Ectodermal cell (in vitro differentiated cells): Measurements from ENCODE around the gene POC1A.
"Not testable (repeated sequence)": the region's sequence is repeated elsewhere in the genome, so short reads cannot be mapped to it uniquely, and the experiment has no call there.

ENCODE experiments used
- H3K27ac ChIP-seq: 2 replicates; pipeline ENCODE4 v1.7.0; 2013; ENCODE audit warnings: mild to moderate bottlenecking, low read depth, low read length; ENCODE audit not compliant: insufficient read depth, poor library complexity, severe bottlenecking
- H3K27me3 ChIP-seq: 2 replicates; pipeline ENCODE4 v1.7.0; 2013; ENCODE audit warnings: mild to moderate bottlenecking, low read length; ENCODE audit not compliant: insufficient read depth, control insufficient read depth, poor library complexity, severe bottlenecking
- H3K36me3 ChIP-seq: one replicate; pipeline ENCODE4 v1.7.0; 2013; ENCODE audit warnings: low read length; ENCODE audit not compliant: control insufficient read depth, insufficient read depth
- H3K4me1 ChIP-seq: one replicate; pipeline ENCODE4 v1.7.0; 2013; ENCODE audit warnings: low read length; ENCODE audit not compliant: control insufficient read depth, insufficient read depth
- H3K4me3 ChIP-seq: 2 replicates; pipeline ENCODE4 v1.7.0; 2013; ENCODE audit warnings: low read depth, low read length, control low read depth; ENCODE audit not compliant: insufficient read depth
- H3K9me3 ChIP-seq: 2 replicates; pipeline ENCODE4 v1.7.0; 2013; ENCODE audit warnings: mild to moderate bottlenecking, low read length, moderate library complexity; ENCODE audit not compliant: control insufficient read depth
- WGBS, 2 experiments: methylation state at CpG; one replicate each; pipeline ENCODE4 v1.1.7; 2013; ENCODE audit warnings: missing lambda C conversion rate in 2 of 2; 5-methylcytosine and 5-hydroxymethylcytosine counted together

Gene POC1A

GRCh38 chr3:52052831-52053306 lies 101.4 kb downstream of the POC1A start:
- Histone ChIP-seq H3K4me3 (no peak overlapping the region), H3K27ac (no peak overlapping the region)

GRCh38 chr3:52051444-52051843 lies 102.8 kb downstream of the POC1A start:
- peaks cover 7% of the 10 kb centered on the region for H3K27me3 ChIP-seq
- no peaks in the 10 kb centered on the region for H3K9me3 ChIP-seq
- peaks cover 15% of the 10 kb centered on the region for H3K4me1 ChIP-seq
- 95 to 96% methylated on average over 8 of the region's 8 CpGs for WGBS, 2 experiments
- H3K36me3 ChIP-seq, result peaks cover 8% of the 10 kb centered on the region
- no peak overlapping the region for H3K27ac ChIP-seq
- H3K4me3 ChIP-seq, result no peak overlapping the region

More at GRCh38 chr3:52052831-52053306, 101.4 kb downstream of the POC1A start:
- Histone ChIP-seq H3K27me3 (peaks cover 10% of the 10 kb centered on the region), H3K4me1 (peaks cover 19% of the 10 kb centered on the region), H3K9me3 (no peaks in the 10 kb centered on the region), H3K36me3 (peaks cover 8% of the 10 kb centered on the region)
- 47% methylated on average over 10 of the region's 10 CpGs for WGBS, 2 experiments

GRCh38 chr3:52050571-52050970 lies 103.7 kb downstream of the POC1A start:
- Histone ChIP-seq H3K27ac (no peak overlapping the region), H3K9me3 (no peaks in the 10 kb centered on the region), H3K36me3 (peaks cover 8% of the 10 kb centered on the region), H3K27me3 (peaks cover 4% of the 10 kb centered on the region), H3K4me1 (peaks cover 22% of the 10 kb centered on the region), H3K4me3 (no peak overlapping the region)
- WGBS, 2 experiments, result 96 to 97% methylated on average over 21 of the region's 21 CpGs

- H3K4me1 ChIP-seq, result peaks cover 26% of the 10 kb centered on the region
- no peak overlapping the region for H3K27ac ChIP-seq
- WGBS, 2 experiments, result 94 to 100% methylated on average over 2 of the region's 2 CpGs
Observed at GRCh38 chr3:52049503-52049902, 104.7 kb downstream of the POC1A start.

GRCh38 chr3:52047295-52047960 lies 106.8 kb downstream of the POC1A start:
- peaks cover 8% of the 10 kb centered on the region for H3K36me3 ChIP-seq
- no peak overlapping the region for H3K4me3 ChIP-seq
- no peaks in the 10 kb centered on the region for H3K9me3 ChIP-seq
- 77 to 81% methylated on average over 20 of the region's 20 CpGs for WGBS, 2 experiments
- peaks cover 14% of the 10 kb centered on the region for H3K4me1 ChIP-seq
- no peaks in the 10 kb centered on the region for H3K27me3 ChIP-seq
- no peak overlapping the region for H3K27ac ChIP-seq

More at GRCh38 chr3:52049503-52049902, 104.7 kb downstream of the POC1A start:
- no peak overlapping the region for H3K4me3 ChIP-seq
- peaks cover 8% of the 10 kb centered on the region for H3K36me3 ChIP-seq
- H3K9me3 ChIP-seq, result no peaks in the 10 kb centered on the region
- H3K27me3 ChIP-seq, result no peaks in the 10 kb centered on the region

- Histone ChIP-seq H3K27me3 (no peaks in the 10 kb centered on the region), H3K27ac (no peak overlapping the region), H3K9me3 (no peaks in the 10 kb centered on the region), H3K4me1 (peaks cover 14% of the 10 kb centered on the region), H3K36me3 (peaks cover 8% of the 10 kb centered on the region), H3K4me3 (no peak overlapping the region)
- 92% methylated on average over 7 of the region's 7 CpGs for WGBS, 2 experiments
Observed at GRCh38 chr3:52046902-52047239, 107.4 kb downstream of the POC1A start.

GRCh38 chr3:52046186-52046901 lies 107.9 kb downstream of the POC1A start:
- 89 to 93% methylated on average over 12 of the region's 12 CpGs for WGBS, 2 experiments
- Histone ChIP-seq H3K27me3 (no peaks in the 10 kb centered on the region), H3K9me3 (no peaks in the 10 kb centered on the region), H3K4me1 (peaks cover 14% of the 10 kb centered on the region), H3K4me3 (no peak overlapping the region), H3K36me3 (peaks cover 8% of the 10 kb centered on the region), H3K27ac (no peak overlapping the region)

GRCh38 chr3:52044869-52045619 lies 109.2 kb downstream of the POC1A start:
- Histone ChIP-seq H3K4me3 (no peak overlapping the region), H3K4me1 (peaks cover 21% of the 10 kb centered on the region), H3K9me3 (no peaks in the 10 kb centered on the region), H3K27me3 (no peaks in the 10 kb centered on the region), H3K36me3 (no peaks in the 10 kb centered on the region), H3K27ac (no peak overlapping the region)
- WGBS, 2 experiments, result 87% methylated on average over 18 of the region's 18 CpGs

- H3K36me3 ChIP-seq, result no peaks in the 10 kb centered on the region
- H3K27ac ChIP-seq, result no peak overlapping the region
- no peaks in the 10 kb centered on the region for H3K9me3 ChIP-seq
- H3K27me3 ChIP-seq, result no peaks in the 10 kb centered on the region
- peaks cover 27% of the 10 kb centered on the region for H3K4me1 ChIP-seq
- no peak overlapping the region for H3K4me3 ChIP-seq
- WGBS, 2 experiments, result 86 to 87% methylated on average over 6 of the region's 6 CpGs
Observed at GRCh38 chr3:52043750-52044149, 110.5 kb downstream of the POC1A start.

- not testable (repeated sequence) for H3K9me3 ChIP-seq, H3K27ac ChIP-seq, H3K4me3 ChIP-seq, H3K27me3 ChIP-seq, H3K36me3 ChIP-seq
- H3K4me1 ChIP-seq, result peaks cover 27% of the 10 kb centered on the region
- WGBS, 2 experiments, result 85 to 88% methylated on average over 1 of the region's 1 CpG
Observed at GRCh38 chr3:52043039-52043438, 111.2 kb downstream of the POC1A start.
